Coronary artery (tissue), 2 donors: Measurements from ENCODE around the gene LRRC14B.
A peak's percentile ranks its signal among the peaks of the same experiment; 100 is the strongest.

Source experiments
- DNase-seq: peaks from one replicate; pipeline ENCODE4 v3.0.0-alpha.2; 2017; ENCODE audit warnings: low spot score
- H3K27ac ChIP-seq, 2 donors: fragments of 200-600 bp; sonication (generic); one replicate each; pipeline ENCODE4 v1.5.1; 2016 to 2019
- H3K4me3 ChIP-seq: fragments of 200-600 bp; sonication (generic); 2 replicates; pipeline ENCODE4 v1.5.1; 2016; ENCODE audit warnings: mild to moderate bottlenecking, moderate library complexity
- TF ChIP-seq, protein P1 (sequence below): fragments of 200-600 bp; sonication (generic); IDR thresholded peaks from one replicate; pipeline ENCODE4 v1.5.1; 2019; ENCODE audit warnings: antibody characterized with exemption

LRRC14B gene

DNA sequence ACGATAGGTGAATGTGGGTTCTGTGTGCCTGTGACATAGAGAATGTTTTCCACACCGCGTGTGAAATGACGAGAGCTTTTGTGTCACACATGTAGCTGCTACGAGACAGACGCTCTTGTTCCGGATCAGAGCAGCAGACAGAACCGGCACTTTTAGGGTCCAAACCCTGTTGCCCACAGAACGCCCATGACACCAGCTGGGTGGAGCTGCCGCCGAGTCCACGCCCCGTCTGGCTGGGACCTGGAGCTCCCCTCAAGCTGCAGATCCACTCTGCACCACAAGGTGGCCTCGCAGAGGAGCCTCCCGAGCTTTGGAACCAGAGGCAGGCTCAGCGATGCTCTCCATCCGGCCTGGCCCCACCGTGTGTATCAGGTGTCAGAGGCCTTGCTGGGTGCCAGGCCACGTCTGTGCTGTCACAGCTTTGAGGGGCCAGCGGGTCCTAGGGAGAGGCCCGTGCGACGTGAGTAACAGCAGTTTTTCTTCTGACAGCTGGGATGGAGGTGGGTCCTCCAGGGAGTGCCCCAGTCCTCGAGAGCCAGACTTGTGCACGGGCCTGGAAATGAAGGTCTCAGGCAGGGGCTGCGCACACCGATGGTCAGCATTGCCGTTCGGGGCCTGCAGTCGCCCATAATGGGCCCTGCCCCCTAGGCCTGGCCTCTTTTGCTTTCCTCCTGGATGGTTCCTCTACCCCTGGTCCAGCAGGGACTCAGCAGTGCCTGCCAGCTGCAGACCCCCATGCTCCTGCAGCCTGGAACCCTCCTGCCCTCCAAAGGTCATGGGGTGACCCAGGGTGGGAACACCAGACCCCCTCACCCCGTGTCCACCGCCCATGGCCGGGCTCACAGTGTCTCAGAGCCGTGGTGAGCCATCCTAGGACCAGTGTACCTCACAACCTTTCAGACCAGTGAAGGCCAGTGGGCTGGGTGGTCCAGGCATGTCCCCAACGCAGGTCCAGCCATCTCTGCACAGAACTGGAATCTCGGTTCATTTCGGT lies 2.5 kb upstream of the LRRC14B start:
- Histone ChIP-seq H3K27ac (no peak overlapping the region), H3K4me3 (peak overlapping the region; percentile 64)
- DNase-seq, result peak; percentile 86
- TF ChIP-seq, protein P1, sequence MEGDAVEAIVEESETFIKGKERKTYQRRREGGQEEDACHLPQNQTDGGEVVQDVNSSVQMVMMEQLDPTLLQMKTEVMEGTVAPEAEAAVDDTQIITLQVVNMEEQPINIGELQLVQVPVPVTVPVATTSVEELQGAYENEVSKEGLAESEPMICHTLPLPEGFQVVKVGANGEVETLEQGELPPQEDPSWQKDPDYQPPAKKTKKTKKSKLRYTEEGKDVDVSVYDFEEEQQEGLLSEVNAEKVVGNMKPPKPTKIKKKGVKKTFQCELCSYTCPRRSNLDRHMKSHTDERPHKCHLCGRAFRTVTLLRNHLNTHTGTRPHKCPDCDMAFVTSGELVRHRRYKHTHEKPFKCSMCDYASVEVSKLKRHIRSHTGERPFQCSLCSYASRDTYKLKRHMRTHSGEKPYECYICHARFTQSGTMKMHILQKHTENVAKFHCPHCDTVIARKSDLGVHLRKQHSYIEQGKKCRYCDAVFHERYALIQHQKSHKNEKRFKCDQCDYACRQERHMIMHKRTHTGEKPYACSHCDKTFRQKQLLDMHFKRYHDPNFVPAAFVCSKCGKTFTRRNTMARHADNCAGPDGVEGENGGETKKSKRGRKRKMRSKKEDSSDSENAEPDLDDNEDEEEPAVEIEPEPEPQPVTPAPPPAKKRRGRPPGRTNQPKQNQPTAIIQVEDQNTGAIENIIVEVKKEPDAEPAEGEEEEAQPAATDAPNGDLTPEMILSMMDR, result peak; percentile 78

DNA sequence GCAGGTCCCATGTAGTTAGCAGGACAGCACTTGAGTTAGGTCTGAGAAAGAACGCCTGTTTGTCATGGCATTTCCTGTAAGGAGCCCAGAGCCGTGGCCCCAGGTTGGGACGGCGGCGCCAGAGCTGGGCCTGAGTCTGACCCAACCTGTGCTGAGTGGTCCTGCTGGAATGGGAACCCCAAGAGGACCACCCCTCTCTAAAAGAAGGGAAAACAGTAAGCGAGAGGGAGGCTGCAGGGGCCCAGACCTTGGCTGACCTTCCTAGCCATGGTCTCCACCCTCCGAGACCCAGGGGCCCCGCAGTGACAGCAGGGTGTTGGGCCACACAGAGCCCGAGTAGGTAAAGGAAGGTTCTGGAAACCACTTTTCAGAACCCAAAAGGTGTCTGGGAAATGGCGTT lies 1.8 kb upstream of the LRRC14B start:
- TF ChIP-seq, protein P1, result no peak
- Histone ChIP-seq H3K27ac (no peak overlapping the region), H3K4me3 (no peak overlapping the region)
- DNase-seq, result no peak

DNA sequence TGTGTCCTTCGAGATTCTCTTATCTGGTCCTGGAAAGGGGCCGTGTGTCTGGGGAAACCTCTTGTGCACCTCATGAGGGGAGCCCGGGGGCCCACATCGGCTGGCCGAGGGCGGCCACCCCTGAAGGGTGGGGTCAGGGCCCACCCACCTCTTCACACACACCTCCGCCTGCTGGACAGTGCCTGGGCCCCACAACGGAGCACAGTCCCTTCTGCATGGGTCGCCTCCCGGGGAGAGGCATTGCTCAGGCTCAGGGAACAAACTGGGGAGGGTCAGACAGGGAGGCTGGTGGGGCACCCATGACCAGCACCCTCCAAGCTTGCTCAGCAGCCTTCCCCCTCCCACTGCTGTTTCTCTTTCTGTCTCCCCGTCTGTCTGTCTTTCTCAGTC lies 1.3 kb upstream of the LRRC14B start:
- DNase-seq, result no peak

DNA sequence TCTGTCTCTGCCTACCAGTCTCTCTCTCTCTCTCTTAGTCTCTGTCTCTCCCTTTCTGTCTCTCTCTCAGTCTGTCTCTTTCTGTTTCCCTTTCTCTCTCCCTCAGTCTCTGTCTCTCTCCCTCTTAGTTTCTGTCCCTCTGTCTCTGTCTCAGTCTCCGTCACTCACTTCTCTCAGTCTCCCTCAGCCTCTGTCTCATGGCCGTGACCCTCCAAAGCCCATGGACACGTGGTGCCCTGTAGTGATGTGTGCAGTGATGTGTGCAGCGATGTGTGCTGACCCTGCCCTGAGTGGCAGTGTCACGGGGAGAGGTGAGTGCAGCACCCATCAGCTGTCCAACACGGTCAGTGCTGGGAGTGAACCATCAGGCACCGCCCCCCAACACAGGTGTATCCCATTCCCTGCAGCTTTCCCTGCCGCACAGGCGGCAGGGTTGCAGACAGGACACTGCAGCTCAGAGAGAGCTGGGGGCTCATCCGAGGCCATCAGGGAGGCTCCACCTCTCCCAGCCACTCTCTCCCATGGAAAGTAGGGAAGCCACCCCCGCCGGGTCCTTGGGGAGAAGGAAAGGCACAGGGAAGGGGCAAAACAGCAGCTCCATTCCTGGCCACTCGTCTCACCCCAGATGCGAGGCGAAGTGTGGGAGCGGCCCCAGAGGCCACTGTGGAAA lies 794 bp upstream of the LRRC14B start:
- TF ChIP-seq, protein P1, result no peak
- Histone ChIP-seq H3K4me3 (peak overlapping the region; percentile 59), H3K27ac (peak overlapping the region; percentile 22 to 45)
- no peak for DNase-seq

More for the DNA sequence above, 1.3 kb upstream of the LRRC14B start:
- no peak overlapping the region for H3K4me3 ChIP-seq
- TF ChIP-seq, protein P1, result no peak
- H3K27ac ChIP-seq, result no peak overlapping the region

DNA sequence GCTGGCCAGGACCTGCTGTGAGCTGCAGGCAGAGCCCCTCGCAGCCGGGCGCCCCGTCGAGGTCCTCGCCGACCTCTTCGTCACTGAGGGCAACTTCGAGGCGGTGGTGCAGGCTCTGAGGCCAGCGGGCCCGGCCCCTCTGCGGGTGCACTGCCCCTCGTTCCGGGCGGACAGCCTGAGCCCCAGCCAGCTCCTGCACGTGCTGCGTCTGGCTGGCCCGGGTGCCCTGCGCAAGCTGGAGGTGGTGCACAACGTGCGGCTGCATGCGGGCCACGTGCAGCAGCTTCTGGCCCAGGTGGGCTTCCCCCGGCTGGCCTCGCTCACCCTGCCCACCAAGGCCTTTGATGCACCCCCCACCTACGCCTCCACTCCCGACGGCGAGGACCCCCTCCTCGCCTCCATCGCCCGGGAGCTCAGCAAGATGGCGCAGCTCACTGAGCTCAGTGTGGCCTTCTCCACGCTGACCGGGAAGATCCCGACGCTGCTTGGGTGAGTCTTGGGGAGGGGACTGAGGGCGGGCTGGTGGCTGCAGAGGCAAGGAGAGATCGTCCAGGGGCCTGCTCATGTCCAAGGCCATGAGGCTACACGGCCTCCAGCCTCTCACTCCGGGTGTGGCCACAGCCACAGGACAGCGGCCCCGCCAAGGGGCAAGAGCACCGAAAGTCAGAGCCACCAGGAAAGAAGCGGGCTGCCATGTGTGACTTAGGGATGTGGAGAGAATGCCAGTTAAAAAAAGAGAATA lies 825 bp downstream of the LRRC14B start:
- Histone ChIP-seq H3K27ac (no peak overlapping the region), H3K4me3 (no peak overlapping the region)
- TF ChIP-seq, protein P1, result no peak
- DNase-seq, result no peak

DNA sequence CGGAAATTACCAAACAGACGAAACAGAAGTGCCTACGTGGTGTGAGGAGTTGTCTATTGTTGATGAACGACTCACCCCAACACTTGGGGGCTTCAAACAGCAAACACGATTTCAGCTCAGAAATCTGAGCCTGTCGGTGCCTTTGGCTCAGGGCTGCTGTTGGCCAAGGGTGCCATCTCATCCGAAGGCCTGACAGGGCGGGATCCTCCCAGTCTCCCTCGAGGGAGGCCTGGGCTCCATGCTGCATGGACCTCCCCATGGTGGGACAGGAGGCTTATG lies 1.3 kb downstream of the LRRC14B start:
- Histone ChIP-seq H3K4me3 (no peak overlapping the region), H3K27ac (no peak overlapping the region)
- DNase-seq, result no peak
- TF ChIP-seq, protein P1, result no peak
